Neuron (in vitro differentiated cells): ENCODE data around the gene KSR2.

Experiments
- H2AFZ ChIP-seq: one replicate; pipeline ENCODE4 v1.6.1; 2013; ENCODE audit warnings: low read depth, mild to moderate bottlenecking, inconsistent platforms, low read length, moderate library complexity
- H3K27me3 ChIP-seq: one replicate; pipeline ENCODE4 v1.6.1; 2013; ENCODE audit warnings: low read length; ENCODE audit not compliant: insufficient read depth
- H3K36me3 ChIP-seq: one replicate; pipeline ENCODE4 v1.6.1; 2013; ENCODE audit warnings: low read length; ENCODE audit not compliant: insufficient read depth
- H3K4me1 ChIP-seq: one replicate; pipeline ENCODE4 v1.6.1; 2013; ENCODE audit warnings: low read length; ENCODE audit not compliant: insufficient read depth
- H3K4me3 ChIP-seq: 2 replicates; pipeline ENCODE4 v1.5.1; 2013; ENCODE audit warnings: mild to moderate bottlenecking, low read length, moderate library complexity
- H3K9me3 ChIP-seq: one replicate; pipeline ENCODE4 v1.6.1; 2013; ENCODE audit warnings: low read length

Gene KSR2

DNA sequence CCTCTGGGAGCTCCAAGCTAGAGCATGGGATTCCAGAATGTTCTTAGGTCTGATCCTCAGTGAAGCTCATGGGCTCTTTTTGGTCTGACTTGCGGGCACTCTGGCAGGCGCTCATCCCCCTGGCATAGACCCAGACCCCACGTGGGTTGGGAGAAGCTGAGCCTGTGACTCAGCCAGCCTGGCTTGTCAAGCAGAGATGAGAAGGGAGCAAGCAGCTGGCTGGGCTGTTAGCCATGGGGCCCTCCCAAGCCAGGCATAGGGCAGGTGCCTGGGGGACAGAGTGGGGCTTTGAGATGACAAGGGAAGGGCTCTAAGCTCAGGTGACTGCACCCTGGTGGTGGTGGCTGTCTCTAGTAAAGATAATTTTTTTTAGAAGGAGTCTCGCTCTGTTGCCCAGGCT, 527.0 kb downstream of the KSR2 start:
- H3K36me3 ChIP-seq, result no peaks in the 10 kb centered on the region
- H3K27me3 ChIP-seq, result no peaks in the 10 kb centered on the region

DNA sequence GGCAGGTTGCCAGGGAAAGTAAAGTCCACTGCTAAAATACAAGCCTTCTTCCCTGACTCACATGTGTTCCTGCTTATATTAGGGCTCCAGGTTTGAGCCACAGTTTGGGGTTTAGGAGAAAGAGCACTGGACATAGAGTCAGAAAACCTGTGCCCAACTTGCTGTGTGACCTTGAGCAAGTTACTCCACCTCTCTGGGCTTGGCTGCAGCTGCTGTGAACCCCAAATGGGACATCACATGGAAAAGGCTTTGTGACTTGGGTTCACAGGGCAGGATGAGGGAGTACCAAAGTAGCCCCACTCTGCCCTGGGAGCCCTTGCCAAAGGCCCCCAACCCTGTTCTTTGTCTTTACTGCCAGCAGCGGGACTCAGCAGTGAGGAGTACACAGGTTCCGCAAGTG, 528.4 kb downstream of the KSR2 start:
- Histone ChIP-seq H2AFZ (no peak overlapping the region), H3K27me3 (no peaks in the 10 kb centered on the region), H3K36me3 (no peaks in the 10 kb centered on the region), H3K9me3 (no peaks in the 10 kb centered on the region), H3K4me3 (no peak overlapping the region), H3K4me1 (no peaks in the 10 kb centered on the region)

More for the DNA sequence above, 527.0 kb downstream of the KSR2 start:
- no peaks in the 10 kb centered on the region for H3K9me3 ChIP-seq
- H3K4me1 ChIP-seq, result no peaks in the 10 kb centered on the region
- H3K4me3 ChIP-seq, result no peak overlapping the region
- H2AFZ ChIP-seq, result no peak overlapping the region

DNA sequence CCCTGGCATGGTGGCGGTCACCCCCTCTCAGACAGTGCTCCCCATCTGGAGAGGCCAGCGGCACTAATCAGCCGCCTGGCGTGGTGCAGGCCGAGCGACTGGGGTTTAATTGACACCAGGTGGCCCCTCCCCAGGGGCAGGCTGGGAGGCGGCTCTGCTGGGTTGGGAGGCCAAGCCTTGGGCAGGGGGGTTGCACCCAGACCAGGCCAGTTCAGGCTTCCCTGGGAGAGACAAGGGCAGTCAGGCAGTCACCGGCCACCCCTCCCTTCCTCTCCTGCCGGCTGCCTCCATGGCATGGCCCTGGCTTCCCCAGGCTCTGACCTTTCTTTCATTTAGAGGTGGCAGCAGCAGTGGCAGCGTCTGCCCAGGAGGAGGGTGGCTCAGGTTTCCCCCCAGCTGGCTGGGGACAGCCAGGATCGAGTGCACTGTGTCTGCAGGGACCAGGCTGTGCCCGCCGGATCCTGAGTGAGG, 529.2 kb downstream of the KSR2 start:
- H3K4me1 ChIP-seq, result no peaks in the 10 kb centered on the region
- H3K4me3 ChIP-seq, result no peak overlapping the region
- no peak overlapping the region for H2AFZ ChIP-seq
- no peaks in the 10 kb centered on the region for H3K27me3 ChIP-seq
- H3K9me3 ChIP-seq, result no peaks in the 10 kb centered on the region
- no peaks in the 10 kb centered on the region for H3K36me3 ChIP-seq

DNA sequence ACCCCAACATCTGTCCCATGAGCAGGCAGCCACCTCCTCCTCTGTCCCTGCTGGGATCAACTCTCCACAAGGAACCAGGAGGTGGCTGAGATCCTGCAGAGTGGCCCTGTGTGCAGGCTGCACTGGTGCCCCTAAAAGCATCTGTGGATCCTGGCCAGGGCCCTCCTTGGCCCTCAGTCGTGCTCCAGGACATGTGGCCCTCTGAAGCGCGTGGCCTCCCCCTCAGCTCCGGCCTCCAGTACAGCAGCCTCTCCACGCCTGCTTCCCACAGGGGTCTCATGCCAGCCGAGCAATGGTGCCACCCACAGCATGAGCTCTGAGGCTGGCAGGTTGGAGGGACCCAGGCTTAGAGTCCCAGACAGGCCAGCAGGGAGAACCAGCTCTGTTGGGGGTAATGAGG, 530.0 kb downstream of the KSR2 start:
- Histone ChIP-seq H3K4me1 (no peaks in the 10 kb centered on the region), H3K27me3 (no peaks in the 10 kb centered on the region), H3K4me3 (no peak overlapping the region), H3K36me3 (no peaks in the 10 kb centered on the region), H3K9me3 (no peaks in the 10 kb centered on the region), H2AFZ (no peak overlapping the region)

DNA sequence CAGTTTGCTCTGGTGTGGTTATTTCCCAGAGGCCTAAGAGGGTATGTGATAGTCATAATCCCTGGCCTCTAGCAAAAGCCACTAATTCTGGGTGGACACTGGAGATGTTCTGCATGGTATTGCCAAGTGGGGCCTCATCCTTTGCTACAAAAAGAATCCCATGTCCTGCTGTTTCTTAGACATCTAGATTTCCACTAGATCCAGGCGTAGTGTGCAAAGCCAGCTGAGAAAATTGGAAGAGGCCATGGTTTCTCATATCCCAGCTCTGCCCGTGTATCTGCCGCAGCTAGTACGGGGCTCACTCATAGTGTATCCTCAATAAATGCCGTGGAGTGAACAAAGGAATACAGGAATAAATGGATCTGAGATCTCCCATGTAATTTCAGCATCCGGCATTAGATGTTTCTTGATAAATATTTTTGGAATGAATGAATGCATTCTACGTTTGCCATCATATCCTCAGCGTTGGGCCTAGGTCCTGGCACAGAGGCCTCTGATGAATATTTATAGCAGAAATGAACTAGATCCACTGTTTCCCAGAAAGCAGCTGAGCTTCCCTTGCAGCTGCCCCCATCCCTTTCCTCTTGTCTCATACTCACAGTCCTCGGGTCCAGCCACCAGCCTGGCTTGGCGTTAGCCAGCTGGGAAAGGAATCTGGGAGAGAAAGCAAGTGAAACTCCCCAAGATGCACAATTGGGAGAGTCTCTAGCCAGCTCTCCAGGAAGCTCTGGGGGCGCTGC, 531.1 kb downstream of the KSR2 start:
- H3K4me3 ChIP-seq, result no peak overlapping the region
- no peaks in the 10 kb centered on the region for H3K9me3 ChIP-seq
- H3K4me1 ChIP-seq, result no peaks in the 10 kb centered on the region
- no peaks in the 10 kb centered on the region for H3K27me3 ChIP-seq
- H2AFZ ChIP-seq, result no peak overlapping the region
- no peaks in the 10 kb centered on the region for H3K36me3 ChIP-seq

DNA sequence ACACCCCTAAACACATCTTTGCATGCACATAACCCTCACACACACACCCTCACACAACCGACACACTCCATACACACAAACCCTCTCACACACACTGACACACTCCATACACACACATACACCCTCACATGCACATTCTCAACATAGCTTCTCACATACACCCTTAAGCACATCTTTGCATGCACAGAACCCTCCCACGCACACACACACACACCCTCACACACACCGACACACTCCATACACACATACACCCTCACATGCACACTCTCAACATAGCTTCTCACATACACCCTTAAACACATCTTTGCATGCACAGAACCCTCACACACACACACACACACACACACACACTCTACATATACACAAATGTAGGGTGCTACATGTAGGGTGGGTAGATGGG, 534.9 kb downstream of the KSR2 start:
- no peaks in the 10 kb centered on the region for H3K36me3 ChIP-seq
- H3K9me3 ChIP-seq, result no peaks in the 10 kb centered on the region
- H3K4me3 ChIP-seq, result no peak overlapping the region
- no peaks in the 10 kb centered on the region for H3K27me3 ChIP-seq
- H3K4me1 ChIP-seq, result no peaks in the 10 kb centered on the region
- no peak overlapping the region for H2AFZ ChIP-seq

DNA sequence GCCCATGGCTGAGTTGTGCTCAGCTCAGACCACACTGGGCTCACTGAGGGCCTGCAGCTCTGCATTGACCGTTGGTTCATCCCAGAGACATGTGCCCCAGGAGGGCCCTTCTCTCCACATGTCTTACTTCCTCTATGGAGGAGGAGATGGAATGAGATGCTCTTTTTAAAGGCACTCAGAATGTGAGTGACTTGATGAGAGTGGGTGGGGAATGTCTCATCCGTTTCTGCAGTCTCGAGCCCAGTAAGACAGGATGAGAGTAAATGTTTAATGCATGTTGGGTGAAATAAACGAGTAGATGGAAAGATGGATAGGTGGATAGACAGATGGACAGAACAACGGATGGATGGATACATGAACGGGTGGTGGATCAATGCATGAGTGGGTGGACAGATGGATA, 538.5 kb downstream of the KSR2 start:
- no peaks in the 10 kb centered on the region for H3K27me3 ChIP-seq
- H3K9me3 ChIP-seq, result no peaks in the 10 kb centered on the region
- H3K36me3 ChIP-seq, result no peaks in the 10 kb centered on the region
- no peak overlapping the region for H3K4me3 ChIP-seq
- no peaks in the 10 kb centered on the region for H3K4me1 ChIP-seq
- H2AFZ ChIP-seq, result no peak overlapping the region

DNA sequence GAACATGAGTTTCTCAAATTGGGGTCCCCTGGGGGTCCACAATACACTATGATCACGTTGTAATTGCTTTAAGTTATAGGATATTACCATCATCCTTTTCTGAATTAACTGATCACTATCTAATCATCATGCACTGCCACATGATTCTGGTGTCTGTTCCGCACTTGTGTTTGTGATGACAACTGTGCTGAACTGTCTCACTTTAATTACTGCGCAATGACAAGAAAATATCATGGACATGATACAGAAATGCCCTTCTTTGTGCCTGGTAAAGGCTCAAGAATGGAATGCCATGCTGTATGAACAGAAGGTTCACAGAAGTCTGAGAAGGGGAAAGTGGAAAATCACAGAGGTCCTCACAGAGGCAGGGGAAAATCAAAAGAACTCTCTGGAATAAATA, 541.6 kb downstream of the KSR2 start:
- H3K27me3 ChIP-seq, result no peaks in the 10 kb centered on the region

DNA sequence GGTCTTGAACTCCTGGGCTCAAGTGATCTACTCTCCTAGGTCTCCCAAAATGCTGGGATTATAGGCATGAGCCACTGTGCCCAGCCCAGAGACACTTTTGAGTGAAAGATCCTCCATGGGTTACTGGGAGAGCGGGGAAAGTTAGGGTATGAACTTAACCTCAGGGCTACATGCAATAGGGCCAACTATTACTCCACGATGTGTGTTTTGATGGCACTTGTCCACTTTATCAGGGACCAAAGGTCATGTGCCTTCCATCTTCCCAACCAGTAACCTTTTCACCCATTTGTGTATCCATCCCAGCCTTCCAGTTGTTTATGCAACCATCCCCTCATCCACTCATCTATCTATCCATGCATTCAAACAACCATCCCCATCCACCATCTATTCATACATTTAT, 546.8 kb downstream of the KSR2 start:
- Histone ChIP-seq H3K9me3 (no peaks in the 10 kb centered on the region), H3K4me1 (no peaks in the 10 kb centered on the region), H3K4me3 (no peak overlapping the region), H2AFZ (no peak overlapping the region), H3K27me3 (no peaks in the 10 kb centered on the region), H3K36me3 (no peaks in the 10 kb centered on the region)

More for the DNA sequence above, 541.6 kb downstream of the KSR2 start:
- Histone ChIP-seq H3K9me3 (no peaks in the 10 kb centered on the region), H3K36me3 (no peaks in the 10 kb centered on the region), H3K4me1 (no peaks in the 10 kb centered on the region), H2AFZ (no peak overlapping the region), H3K4me3 (no peak overlapping the region)

DNA sequence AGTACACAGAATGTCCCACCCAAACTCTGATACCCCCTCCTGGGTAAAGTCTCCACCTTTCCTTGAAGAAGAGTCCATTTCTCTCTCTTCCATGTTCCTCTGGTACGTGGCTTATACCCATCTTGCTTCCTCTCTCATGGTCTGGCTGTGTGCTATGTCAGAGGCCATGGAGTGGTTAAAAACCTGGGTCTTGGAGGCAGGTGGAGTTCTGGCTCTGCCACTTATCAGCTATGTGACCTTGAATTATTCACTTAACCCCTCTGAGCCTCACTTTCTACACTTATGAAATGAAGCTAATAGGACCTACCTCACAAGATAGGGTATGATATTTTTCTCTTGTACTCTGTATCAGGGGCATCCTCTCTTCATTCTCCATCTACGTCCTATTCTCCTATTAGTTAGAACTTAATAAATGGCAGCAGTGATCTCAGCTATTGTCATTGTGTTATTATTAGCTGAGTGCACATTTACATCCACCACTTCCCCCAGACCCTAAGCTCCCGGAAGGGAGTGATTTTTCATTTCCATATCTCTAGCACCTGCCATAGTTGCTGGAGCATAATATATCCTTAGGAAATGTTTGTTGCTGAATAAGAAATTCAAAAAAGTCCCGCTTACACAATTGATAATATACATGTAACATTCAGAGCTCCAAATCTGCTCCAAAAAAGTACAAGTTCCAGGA, 547.6 kb downstream of the KSR2 start:
- H3K4me3 ChIP-seq, result no peak overlapping the region
- H2AFZ ChIP-seq, result no peak overlapping the region
- H3K4me1 ChIP-seq, result no peaks in the 10 kb centered on the region
- H3K27me3 ChIP-seq, result no peaks in the 10 kb centered on the region
- no peaks in the 10 kb centered on the region for H3K36me3 ChIP-seq
- H3K9me3 ChIP-seq, result no peaks in the 10 kb centered on the region

DNA sequence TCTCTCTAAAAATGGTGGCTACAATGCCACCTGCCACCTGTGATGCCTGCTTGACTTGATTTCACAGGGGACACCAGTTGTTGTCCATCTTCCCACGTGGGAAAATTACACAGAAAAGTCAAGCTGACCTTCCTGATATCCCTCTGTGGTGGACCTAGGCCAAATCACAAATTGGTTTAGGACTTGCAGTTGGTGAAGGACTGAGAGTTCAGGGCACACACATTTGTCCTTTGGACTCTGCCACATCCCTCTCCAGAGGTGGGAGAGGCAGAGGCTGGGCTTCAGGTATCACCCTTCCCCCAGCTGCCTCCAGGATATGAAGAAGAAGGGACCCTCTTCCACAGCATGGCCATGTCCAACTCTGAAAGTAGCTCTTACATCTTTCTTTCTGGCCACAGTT, 551.8 kb downstream of the KSR2 start:
- H3K4me1 ChIP-seq, result no peaks in the 10 kb centered on the region
- no peaks in the 10 kb centered on the region for H3K36me3 ChIP-seq
- H3K4me3 ChIP-seq, result no peak overlapping the region
- no peak overlapping the region for H2AFZ ChIP-seq
- H3K27me3 ChIP-seq, result no peaks in the 10 kb centered on the region
- no peaks in the 10 kb centered on the region for H3K9me3 ChIP-seq

DNA sequence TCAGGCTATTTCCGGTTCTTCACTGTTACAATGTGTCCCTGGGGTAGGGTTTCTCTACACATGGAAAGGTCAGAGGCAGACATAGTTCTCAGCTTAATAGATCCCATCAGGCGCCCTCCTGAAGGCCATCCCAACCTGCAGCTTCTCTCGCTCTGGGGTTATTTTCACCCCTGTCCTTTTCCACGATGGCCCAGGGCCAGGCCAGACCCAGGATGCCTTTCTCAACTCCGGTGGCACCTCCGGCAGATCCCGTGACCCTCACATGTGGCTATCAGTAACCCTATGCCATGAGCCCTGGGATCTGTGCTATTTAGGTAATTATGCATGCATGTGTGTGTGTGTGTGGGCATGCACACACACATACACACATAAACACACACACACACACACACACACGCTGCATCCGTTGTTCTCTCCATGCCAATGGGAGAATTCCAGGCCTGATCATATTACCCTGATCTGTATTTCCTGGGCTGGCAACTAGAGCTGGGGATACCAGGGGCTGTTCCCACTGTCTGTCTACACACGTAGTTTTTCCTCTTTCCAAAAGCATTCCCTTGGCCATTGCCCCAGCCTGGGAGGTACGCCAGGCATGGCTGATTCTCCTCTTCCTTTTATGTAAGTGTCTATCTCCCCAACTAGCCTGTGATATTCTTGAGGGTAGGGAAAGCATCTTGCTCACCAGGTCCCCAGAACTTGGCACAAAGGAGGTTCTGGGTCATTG, 556.2 kb downstream of the KSR2 start:
- no peaks in the 10 kb centered on the region for H3K9me3 ChIP-seq
- no peaks in the 10 kb centered on the region for H3K4me1 ChIP-seq
- no peaks in the 10 kb centered on the region for H3K27me3 ChIP-seq
- no peaks in the 10 kb centered on the region for H3K36me3 ChIP-seq
- H3K4me3 ChIP-seq, result no peak overlapping the region
- no peak overlapping the region for H2AFZ ChIP-seq

DNA sequence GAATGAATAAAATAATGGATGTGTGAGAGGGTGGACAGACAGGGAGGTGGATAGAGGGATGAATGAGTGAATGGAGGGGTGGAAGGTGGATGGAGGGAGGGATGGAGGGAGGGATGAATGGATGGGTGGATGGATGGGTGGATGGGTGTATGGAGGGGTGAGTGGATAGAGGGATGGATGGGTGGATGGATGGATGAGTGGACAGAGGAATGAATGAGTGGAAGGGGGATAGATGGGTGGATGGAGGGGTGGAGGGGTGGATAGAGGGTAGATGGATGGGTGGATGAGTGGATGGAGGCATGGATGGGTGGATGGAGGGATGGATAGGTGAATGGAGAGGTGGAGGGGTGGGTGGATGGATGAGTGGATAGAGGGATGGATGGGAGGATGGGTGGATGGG, 559.5 kb downstream of the KSR2 start:
- Histone ChIP-seq H3K36me3 (no peaks in the 10 kb centered on the region), H2AFZ (no peak overlapping the region), H3K4me1 (no peaks in the 10 kb centered on the region), H3K9me3 (no peaks in the 10 kb centered on the region), H3K4me3 (no peak overlapping the region), H3K27me3 (no peaks in the 10 kb centered on the region)
